ENCODE data around the gene CACNA1C.

Gene CACNA1C

GRCh38 chr12:2142068-2142467 lies 89.3 kb downstream of the CACNA1C start:
- DNase-seq: no peak

GRCh38 chr12:2144951-2145350 lies 92.2 kb downstream of the CACNA1C start:
- no peak for DNase-seq

GRCh38 chr12:2145433-2145998 lies 92.7 kb downstream of the CACNA1C start:
- no peak for DNase-seq

- DNase-seq: no peak
These were observed 94.5 kb downstream of the CACNA1C start for GRCh38 chr12:2147335-2147734.

GRCh38 chr12:2149091-2149490 lies 96.3 kb downstream of the CACNA1C start:
- DNase-seq: no peak

- no peak for DNase-seq
These were observed 98.0 kb downstream of the CACNA1C start for GRCh38 chr12:2150833-2151232.

- no peak for DNase-seq
These were observed 98.6 kb downstream of the CACNA1C start for GRCh38 chr12:2151391-2151790.

- no peak for DNase-seq
These were observed 99.3 kb downstream of the CACNA1C start for GRCh38 chr12:2152134-2152533.

GRCh38 chr12:2154050-2154449 lies 101.3 kb downstream of the CACNA1C start:
- no peak for DNase-seq

- DNase-seq: no peak
These were observed 101.7 kb downstream of the CACNA1C start for GRCh38 chr12:2154521-2154920.

GRCh38 chr12:2156333-2156732 lies 103.5 kb downstream of the CACNA1C start:
- no peak for DNase-seq

GRCh38 chr12:2160043-2160442 lies 107.3 kb downstream of the CACNA1C start:
- no peak for DNase-seq

GRCh38 chr12:2161473-2161872 lies 108.7 kb downstream of the CACNA1C start:
- DNase-seq: no peak

- DNase-seq: no peak
These were observed 110.6 kb downstream of the CACNA1C start for GRCh38 chr12:2163177-2163941.

- no peak for DNase-seq
These were observed 112.2 kb downstream of the CACNA1C start for GRCh38 chr12:2165021-2165420.

- DNase-seq: no peak
These were observed 113.1 kb downstream of the CACNA1C start for GRCh38 chr12:2165927-2166326.

- no peak for DNase-seq
These were observed 113.9 kb downstream of the CACNA1C start for GRCh38 chr12:2166696-2167095.

GRCh38 chr12:2167231-2167630 lies 114.4 kb downstream of the CACNA1C start:
- DNase-seq: no peak

- no peak for DNase-seq
These were observed 116.0 kb downstream of the CACNA1C start for GRCh38 chr12:2168808-2169207.

- DNase-seq: no peak
These were observed 116.7 kb downstream of the CACNA1C start for GRCh38 chr12:2169489-2169888.

- no peak for DNase-seq
These were observed 117.2 kb downstream of the CACNA1C start for GRCh38 chr12:2169940-2170339.

GRCh38 chr12:2170376-2170775 lies 117.6 kb downstream of the CACNA1C start:
- DNase-seq: no peak

- no peak for DNase-seq
These were observed 119.1 kb downstream of the CACNA1C start for GRCh38 chr12:2171672-2172426.
